Measurements from ENCODE around the gene GMEB1.

The GMEB1 gene

DNA sequence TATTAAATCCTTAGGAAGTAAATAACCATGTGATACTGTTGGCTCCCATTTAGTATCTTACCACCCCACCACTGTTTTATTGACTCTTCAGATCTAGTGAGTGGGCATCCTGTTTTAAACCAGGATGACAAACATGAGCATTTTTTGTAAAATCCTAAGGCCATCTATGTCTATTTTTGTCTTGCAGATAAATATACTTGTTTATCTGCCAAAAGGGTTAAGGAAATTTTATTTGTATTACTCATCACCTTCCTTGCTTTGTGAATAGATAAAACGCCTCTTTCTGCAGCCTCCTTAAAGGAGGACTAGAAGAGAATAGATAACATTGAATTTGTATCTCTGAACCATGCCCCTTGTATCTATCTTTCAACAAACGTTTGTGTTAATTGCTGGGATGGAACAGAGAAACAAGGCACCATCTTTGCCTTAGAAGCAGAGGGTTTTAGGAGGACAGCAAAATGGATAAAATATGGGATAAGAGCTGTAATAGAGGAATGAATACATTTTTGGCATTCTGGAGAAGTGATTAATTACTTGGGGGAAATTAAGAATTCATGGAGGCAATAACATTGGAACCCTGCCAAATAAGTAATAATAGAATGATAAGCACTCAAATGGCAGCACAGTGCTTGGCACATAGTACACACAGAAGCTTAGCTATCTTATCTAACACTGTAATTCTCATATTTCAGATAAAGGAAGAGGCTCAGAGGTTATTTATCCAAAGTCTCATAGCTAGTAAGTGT, 82.9 kb downstream of the GMEB1 start:
- DNase-seq: no peak

DNA sequence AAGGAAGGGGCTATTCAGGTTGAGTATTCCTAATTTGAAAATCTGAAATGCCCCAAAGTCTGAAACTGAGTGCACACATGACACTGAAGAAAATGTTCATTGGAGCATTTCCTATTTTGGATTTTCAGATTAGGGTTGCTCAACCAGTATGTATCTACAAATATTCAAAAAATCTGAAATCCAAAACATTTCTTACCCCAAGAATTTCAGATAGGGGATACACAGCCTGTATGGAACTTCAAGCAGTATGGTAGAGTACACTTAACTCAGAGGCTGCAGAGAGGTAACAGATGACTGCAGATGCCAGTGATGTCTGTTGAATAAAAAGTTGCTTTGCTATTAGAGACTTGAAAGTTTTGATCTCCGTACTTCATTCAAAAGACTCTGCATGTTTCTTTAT, 87.1 kb downstream of the GMEB1 start:
- no peak for DNase-seq

DNA sequence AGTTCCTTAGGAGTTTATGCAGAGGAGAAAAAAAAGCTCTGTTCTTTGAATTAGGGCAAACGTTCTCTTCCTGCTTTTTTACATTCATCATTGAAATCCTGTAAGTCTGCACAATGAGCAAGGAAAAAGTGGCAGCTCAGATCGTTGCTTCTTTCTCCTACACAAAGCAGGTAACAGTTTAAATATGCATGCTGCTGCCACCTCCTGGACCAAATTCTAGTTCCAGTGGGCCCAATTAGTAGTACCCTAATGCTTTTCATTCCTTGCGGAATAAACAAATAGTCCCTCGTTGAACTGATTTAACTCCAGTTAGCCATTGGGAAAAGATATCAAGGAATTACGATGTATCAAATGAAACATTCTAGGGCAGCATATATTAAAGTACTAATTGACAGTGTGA, 88.3 kb downstream of the GMEB1 start:
- DNase-seq: no peak

DNA sequence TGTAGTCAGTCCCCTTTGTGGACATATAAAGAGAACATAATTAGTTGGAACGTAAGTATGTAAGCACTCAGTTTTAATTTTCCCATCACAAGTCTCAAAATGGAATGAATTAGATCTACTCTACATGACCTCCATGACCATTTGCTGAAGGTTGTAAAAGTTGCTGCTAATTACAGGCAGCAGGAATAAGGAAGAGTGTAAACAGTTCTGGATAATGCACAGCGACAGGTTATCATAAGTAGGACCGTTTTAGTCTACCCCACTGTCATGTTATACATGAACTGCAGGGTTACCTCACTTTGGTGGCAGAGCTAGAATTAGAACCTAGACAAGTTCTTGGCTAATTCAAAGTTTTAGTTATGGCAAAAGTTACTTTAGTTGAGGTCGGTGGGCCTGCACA, 89.8 kb downstream of the GMEB1 start:
- DNase-seq: no peak

DNA sequence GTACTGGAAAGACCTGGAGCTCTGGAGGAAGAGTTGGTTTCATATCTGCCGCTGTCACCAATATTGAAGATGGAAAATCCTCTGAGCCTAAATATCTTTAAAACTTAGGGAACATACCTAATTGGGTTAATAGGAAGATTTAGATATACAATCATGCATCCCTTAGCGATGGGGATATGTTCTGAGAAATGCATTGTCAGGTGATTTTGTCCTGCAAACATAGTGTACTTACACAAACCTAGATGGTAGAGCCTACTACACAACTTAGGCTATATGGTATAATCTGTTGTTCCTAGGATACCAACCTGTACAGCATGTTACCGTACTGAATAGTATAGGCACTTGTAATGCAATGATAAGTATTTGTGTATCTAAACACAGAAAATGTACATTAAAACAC, 90.7 kb downstream of the GMEB1 start:
- no peak for DNase-seq

DNA sequence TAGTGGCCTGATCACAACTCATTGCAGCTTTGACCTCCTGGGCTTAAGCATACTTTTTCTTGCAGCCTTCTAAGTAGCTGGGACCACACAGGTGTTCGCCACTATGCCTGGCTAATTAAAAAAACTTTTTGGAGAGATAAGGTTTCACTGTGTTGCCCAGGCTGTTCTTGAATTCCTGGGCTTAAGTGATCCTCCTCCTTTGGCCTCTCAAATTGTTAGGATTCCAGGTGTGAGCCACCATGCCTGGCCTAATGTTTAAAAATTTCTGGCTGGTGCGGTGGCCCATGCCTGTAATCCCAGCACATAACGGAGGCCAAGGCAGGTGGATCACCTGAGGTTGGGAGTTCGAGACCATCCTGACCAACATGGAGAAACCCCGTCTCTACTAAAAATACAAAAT, 92.6 kb downstream of the GMEB1 start:
- DNase-seq: no peak

DNA sequence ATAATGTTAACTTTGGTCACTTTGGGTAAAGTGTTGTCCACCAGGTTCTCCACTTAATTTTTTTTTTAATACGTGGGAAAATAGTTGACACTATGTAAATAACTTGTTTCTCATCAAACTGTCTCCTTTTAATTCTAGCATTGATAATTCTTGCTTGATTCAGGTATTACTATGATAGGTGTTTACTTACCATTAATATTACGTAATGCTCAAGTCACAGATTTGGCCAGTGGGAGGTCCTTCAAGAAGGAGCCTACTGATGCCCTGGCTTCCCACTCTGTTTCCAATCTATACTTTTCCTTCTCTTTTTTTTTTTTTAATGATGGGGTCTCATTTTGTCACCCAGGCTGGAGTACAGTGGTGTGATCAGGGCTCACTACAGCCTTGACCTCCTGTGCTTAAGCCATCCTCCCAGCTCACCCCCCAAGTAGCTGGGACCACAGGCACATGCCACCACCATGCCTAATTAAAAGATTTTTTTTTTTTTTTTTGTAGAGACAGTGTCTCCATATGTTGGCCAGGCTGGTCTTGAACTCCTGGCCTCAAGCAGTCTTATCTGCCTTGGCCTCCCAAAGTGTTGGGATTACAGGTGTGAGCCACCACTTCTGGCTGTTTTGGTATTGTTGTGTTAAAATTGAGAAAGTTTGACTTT, 98.1 kb downstream of the GMEB1 start:
- DNase-seq: no peak

All from femur (tissue), 1 donor.